ENCODE measurements around the gene MOG. TPM values are rescaled to one million over a fixed set of nuclear protein-coding genes. Genes with fewer than 3 reads are reported as not detected.
A peak's percentile ranks its signal among the peaks of the same experiment; 100 is the strongest.
"Not testable (repeated sequence)": the region's sequence is repeated elsewhere in the genome, so short reads cannot be mapped to it uniquely, and the experiment has no call there.

The MOG gene
- total RNA-seq, 1 donor from 2014 or later: 5.4 TPM

DNA sequence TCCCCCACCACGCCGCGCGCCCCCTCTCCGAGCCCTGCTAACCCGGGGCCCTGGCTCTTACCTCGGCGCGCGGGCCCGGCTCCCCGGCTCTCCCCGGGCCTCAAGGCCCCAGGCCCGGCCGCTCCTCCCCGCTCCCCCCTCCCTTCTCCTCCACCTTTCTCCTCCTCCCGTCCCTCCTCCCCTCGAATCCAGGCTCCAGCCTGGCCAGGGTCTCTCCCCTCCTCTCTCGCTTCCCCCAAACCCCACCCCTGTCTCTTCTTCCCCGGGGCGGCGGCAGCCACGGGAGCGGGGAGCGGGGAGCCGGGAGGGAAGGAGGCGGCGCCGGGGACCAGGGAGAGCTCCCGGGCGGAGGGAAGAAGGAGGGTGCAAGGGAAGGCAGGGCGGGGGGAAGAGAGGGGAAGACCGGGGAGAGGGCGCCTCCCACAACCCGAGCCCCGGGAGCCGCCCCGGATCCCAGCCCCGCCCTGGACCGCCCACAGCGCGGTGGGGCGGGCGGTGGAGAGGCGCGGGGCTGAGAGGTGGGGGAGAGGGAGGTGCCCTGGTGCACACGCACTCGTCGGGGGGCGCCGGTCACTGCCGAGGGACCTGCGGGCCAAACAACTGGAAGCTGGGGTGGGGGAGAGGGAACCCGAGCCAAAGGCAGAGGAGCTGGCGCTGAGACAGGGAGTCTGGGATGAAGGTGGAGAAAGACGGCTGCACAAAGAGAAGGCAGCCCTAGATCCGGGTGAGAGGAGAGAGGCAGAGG is 23.9 kb upstream of the MOG start, which contains the start of gene GABBR1:
Gene GABBR1 (minus strand): TSS at position 395 of the 745 bp plus-strand sequence. CDS start 798 bp downstream, outside the sequence.
- intact Hi-C loops (cut with micrococcal nuclease): no loop called here
- ATAC-seq: peak; percentile 94
- peak; percentile 90 for DNase-seq

DNA sequence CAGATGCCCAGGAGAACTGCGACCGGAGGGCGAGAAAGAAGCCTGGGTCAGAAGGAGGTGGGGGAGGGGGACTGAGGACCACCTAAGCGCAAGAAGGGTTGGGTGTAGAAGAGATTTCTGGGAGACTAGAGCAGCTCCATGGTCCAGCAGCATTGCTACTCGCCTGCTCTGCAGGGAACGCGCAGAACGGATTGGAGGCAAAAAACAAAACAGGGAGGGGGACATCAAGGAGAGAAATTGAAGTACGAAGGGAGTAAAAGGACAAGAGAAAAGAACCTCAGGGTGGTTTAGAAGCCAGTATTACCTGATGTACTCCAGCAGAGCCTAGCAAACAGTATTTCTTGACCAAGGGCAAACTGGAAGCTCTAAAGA is 23.4 kb upstream of the MOG start:
- ATAC-seq: peak; percentile 8
- no peak for DNase-seq
- intact Hi-C loops (cut with micrococcal nuclease): no loop called here

GRCh38 chr6:29637247-29637646 is 19.6 kb upstream of the MOG start:
- ATAC-seq (no peak), DNase-seq (no peak)
- intact Hi-C loops (cut with micrococcal nuclease): no loop called here

GRCh38 chr6:29641430-29642148 is 15.3 kb upstream of the MOG start:
- intact Hi-C loops (cut with micrococcal nuclease): no loop called here
- DNase-seq (no peak), ATAC-seq (no peak)

GRCh38 chr6:29647927-29648642 is 8.8 kb upstream of the MOG start:
- intact Hi-C loops (cut with micrococcal nuclease): no loop called here
- ATAC-seq: no peak
- DNase-seq: no peak

DNA sequence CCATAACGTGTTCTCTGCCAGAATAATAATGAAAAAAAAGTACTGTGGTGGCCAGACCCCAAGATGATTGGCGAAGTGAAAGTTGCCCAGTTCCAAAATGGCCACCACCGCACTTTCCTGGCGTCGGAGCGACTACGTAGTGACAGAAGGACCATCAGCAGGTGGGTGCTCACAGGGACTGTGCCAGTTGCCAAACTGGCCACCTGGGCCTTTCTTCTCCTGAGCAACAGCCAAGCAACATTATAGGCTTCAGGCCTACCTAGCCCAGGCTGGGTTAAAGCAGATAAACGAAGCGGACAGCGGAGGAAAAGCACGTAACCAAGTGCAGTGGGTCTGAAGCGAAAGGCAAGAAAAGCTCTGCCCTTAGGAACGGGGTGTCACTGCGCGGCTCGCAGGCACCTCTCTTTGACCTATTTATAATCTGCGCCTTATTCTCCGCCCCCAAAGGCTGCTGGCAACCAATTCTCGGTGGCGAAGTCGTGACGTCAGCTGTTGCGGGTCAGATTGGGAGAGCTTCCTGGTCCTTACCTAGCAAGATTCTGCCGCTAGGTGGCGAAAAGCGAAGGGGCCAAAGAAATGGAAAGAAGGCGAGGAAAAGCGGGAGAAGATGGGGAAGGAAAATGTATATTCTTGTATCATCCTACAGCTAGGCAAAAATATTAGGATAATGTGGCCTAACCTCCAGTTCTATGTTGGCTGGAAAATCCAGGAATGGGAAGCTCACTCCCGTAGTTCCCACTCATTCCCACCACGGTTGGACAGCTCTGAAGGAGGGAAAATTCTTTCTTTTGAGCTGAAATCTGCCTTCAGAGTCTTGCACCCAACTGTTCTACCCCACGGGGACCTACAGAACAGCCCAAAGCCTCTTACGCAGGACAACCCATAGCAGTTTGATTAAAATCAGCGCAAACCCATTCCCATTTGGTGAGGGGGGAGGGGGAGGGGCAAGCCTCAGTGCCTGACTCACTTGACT is 6.9 kb upstream of the MOG start:
- ATAC-seq: peak; percentile 96
- DNase-seq: peak; percentile 97
- intact Hi-C loops (cut with micrococcal nuclease): no loop called here

DNA sequence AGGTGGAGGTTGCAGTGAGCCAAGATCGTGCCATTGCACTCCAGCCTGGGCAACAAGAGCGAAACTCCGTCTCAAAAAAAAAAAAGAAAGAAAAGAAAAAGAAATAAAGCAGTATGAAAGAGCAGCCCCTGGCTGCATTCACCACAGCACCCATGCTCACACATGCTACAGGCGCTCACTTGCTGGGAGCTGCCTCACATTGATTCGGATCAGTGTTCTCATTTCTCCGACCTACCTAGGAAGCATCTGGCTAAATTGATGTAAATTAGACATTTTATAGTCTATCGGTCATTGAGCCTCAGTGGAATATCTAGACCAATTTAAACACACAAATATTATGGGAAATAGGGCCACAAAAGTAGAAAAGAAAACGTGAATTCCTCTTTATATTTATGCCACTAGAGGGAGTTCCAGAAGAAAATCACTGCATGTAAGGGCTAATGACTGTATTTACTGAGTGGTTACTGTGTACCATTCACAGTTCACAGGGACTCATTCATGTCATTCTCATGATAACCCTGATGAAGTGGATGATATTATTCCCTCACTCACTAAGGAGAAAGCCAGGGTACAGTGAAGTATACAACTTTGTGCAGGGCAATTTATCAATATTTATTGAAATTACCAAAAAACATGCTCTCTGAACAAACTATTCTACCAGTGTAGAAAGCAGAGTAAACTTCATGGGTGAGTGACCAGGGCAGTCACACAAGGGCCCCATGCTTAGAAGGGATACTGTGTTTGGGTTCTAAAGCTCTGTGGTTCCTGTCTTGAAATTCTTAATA is 5.3 kb upstream of the MOG start:
- intact Hi-C loops (cut with micrococcal nuclease): no loop called here
- ATAC-seq: no peak

GRCh38 chr6:29652198-29652584 is 4.7 kb upstream of the MOG start:
- DNase-seq: no peak
- intact Hi-C loops (cut with micrococcal nuclease): no loop called here
- ATAC-seq: no peak

More for the DNA sequence above, 5.3 kb upstream of the MOG start:
- no peak for DNase-seq

GRCh38 chr6:29653452-29654038 is 3.3 kb upstream of the MOG start:
- intact Hi-C loops (cut with micrococcal nuclease): no loop called here
- ATAC-seq: no peak
- no peak for DNase-seq

- peak; percentile 54 for ATAC-seq
- DNase-seq: no peak
- intact Hi-C loops (cut with micrococcal nuclease): no loop called here
These were observed 1.2 kb upstream of the MOG start for GRCh38 chr6:29655658-29656057.

- intact Hi-C loops (cut with micrococcal nuclease): no loop called here
- DNase-seq (peak; percentile 40), ATAC-seq (peak; percentile 95)
These were observed 735 bp upstream of the MOG start for GRCh38 chr6:29656157-29656556.

- DNase-seq: no peak
- intact Hi-C loops (cut with micrococcal nuclease): no loop called here
- no peak for ATAC-seq
These were observed 4.2 kb downstream of the MOG start for GRCh38 chr6:29661071-29661470.

- DNase-seq; intact Hi-C loops (cut with micrococcal nuclease); ATAC-seq: not testable (repeated sequence)
These were observed 4.7 kb downstream of the MOG start for GRCh38 chr6:29661502-29662141.

DNA sequence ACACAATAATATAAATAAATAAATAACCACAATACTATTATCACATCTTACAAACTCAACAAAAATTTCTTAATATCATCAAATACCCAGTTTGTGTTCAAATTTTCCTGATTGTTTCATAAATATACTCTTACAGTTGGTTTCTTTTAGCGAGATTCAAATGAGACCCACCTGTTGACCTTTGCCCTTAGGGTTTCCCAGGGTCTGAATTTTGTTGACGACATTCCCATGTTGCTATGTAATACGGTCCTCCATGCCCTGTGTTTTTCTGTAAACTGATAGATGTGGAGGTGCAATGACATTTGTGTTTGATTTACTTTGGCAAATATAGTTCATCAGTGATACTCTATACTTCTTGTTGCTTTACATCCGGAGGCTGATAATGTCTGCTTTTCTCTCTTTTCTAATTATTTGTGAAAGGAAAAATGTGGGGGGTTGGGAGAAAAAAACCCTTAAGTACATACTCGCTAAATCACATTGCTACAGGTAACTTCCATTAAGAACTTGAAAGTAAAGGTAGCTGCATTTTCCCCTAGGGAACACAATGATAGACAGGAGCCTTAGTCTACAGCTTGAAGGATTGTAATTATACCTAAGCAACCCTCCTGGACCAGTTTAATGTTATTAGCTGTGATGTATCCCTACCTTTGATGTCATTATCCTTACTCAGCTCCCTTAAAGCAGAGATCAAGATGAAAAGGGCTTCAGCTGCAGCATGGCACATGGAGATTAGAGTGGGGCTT is 6.6 kb downstream of the MOG start:
- no peak for DNase-seq
- ATAC-seq: no peak
- intact Hi-C loops (cut with micrococcal nuclease): no loop called here

DNA sequence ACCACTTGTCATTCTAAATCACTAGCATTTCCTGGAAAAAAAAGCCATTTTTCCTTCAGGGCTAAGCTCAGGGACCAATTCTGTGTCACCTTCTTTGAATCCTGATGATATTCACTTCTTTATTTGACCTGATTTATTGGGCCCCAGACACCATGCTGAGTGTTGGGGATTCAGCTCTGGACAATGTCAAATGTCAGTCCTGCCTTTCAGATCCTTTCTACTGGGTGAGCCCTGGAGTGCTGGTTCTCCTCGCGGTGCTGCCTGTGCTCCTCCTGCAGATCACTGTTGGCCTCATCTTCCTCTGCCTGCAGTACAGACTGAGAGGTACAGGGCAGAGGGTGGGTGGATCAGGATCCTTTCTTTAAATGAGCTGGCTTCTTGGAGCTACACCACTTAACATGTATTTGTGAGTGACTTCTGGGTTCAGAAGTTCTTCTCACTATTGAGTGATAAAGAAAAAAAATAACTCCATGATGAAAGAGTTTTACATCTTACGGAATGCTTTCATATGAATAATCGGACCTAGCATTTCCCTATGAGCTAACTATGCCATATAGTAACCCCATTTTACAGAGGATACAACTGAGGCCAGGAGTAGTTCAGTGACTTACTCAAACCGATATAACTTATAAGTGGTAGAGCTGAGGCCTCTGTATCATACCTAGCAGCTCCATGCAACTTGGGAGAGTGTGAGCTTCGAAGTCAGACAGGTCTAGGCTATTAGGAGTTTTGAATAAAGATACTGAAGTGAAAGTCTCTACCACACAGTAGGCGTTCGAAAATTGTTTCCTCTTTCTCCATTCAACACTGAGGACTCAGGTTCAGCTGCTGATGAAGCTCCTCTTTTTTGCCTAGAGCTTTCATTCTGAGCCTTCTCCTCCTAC is 9.3 kb downstream of the MOG start:
- no peak for DNase-seq
- intact Hi-C loops (cut with micrococcal nuclease): no loop called here
- peak; percentile 93 for ATAC-seq

GRCh38 chr6:29666826-29667130 is 9.9 kb downstream of the MOG start:
- intact Hi-C loops (cut with micrococcal nuclease): no loop called here
- no peak for ATAC-seq
- DNase-seq: no peak
